IMR-90 (cell line): ENCODE measurements around the gene CAPZA2.

ENCODE experiments used
- CEBPB ChIP-seq: IDR thresholded peaks from 2 replicates; pipeline ENCODE4 v1.6.1; 2012; ENCODE audit warnings: low read depth, low read length, improper control_type of control experiment
- CTCF ChIP-seq: conservative IDR thresholded peaks from 2 replicates; pipeline ENCODE4 v1.5.1; 2012; ENCODE audit warnings: mild to moderate bottlenecking, low read depth, low read length, improper control_type of control experiment
- POLR2A ChIP-seq: IDR thresholded peaks from 2 replicates; pipeline ENCODE4 v1.6.1; 2012; ENCODE audit warnings: mild to moderate bottlenecking, low read depth, low read length
- SMC3 ChIP-seq: fragments of 150-350 bp; IDR thresholded peaks from 2 replicates; pipeline ENCODE4 v1.6.1; 2016; ENCODE audit warnings: low read depth, mild to moderate bottlenecking, antibody characterized with exemption, low read length, moderate library complexity

- TF ChIP-seq CEBPB (no peak), CTCF (no peak), POLR2A (no peak), SMC3 (no peak)
Measured at GRCh38 chr7:116828281-116828680, 34.1 kb upstream of the CAPZA2 start.
